GM23338 (cell line): ENCODE data around the gene GALNT9. TPM values are rescaled to one million over a fixed set of nuclear protein-coding genes. Genes with fewer than 3 reads are reported as not detected.

ENCODE experiments used
- ATAC-seq: fragments of 200-7000 bp; cut with Tn5 transposase; 3 replicates; pipeline ENCODE4 v1.9.1; 2020
- DNase-seq: peaks from one replicate; pipeline ENCODE4 v3.0.0-alpha.2; 2015; ENCODE audit warnings: low spot score
- H2AFZ ChIP-seq: fragments of 200-600 bp; sonication (generic); 2 replicates; pipeline ENCODE4 v1.8.0; 2016; ENCODE audit warnings: antibody characterized with exemption, mild to moderate bottlenecking, moderate library complexity
- H3F3A ChIP-seq: fragments of 200-600 bp; sonication (generic); replicated peaks from 2 replicates; pipeline ENCODE4 v1.8.0; 2017; ENCODE audit warnings: antibody characterized with exemption, mixed run types, low read depth
- H3K27ac ChIP-seq: fragments of 200-600 bp; sonication (generic); 2 replicates; pipeline ENCODE4 v1.6.1; 2016; ENCODE audit warnings: low read depth
- H3K27me3 ChIP-seq: fragments of 200-600 bp; sonication (generic); 2 replicates; pipeline ENCODE4 v1.8.0; 2016; ENCODE audit warnings: mild to moderate bottlenecking, mixed run types, moderate library complexity; ENCODE audit not compliant: insufficient read depth
- H3K36me3 ChIP-seq: fragments of 200-600 bp; sonication (generic); 2 replicates; pipeline ENCODE4 v1.8.0; 2016; ENCODE audit warnings: mild to moderate bottlenecking; ENCODE audit not compliant: insufficient read depth
- H3K4me1 ChIP-seq: fragments of 200-600 bp; sonication (generic); 2 replicates; pipeline ENCODE4 v1.8.0; 2016; ENCODE audit warnings: mild to moderate bottlenecking, moderate library complexity; ENCODE audit not compliant: insufficient read depth
- H3K4me2 ChIP-seq: fragments of 200-600 bp; sonication (generic); 2 replicates; pipeline ENCODE4 v1.7.1; 2017; ENCODE audit warnings: mixed run types
- H3K4me3 ChIP-seq: fragments of 200-600 bp; sonication (generic); 2 replicates; pipeline ENCODE4 v1.6.1; 2016; ENCODE audit warnings: mixed run types
- H3K79me2 ChIP-seq: fragments of 200-600 bp; sonication (generic); replicated peaks from 2 replicates; pipeline ENCODE4 v1.8.0; 2017; ENCODE audit warnings: mild to moderate bottlenecking; ENCODE audit not compliant: insufficient read depth
- H3K9me2 ChIP-seq: fragments of 200-600 bp; sonication (generic); 2 replicates; pipeline ENCODE4 v1.8.0; 2017; ENCODE audit not compliant: insufficient read depth
- H4K20me1 ChIP-seq: fragments of 200-600 bp; sonication (generic); replicated peaks from 2 replicates; pipeline ENCODE4 v1.8.0; 2017; ENCODE audit warnings: mild to moderate bottlenecking; ENCODE audit not compliant: insufficient read depth
- H3K27ac Mint-ChIP-seq: 2 replicates; pipeline ENCODE4 v1.8.0; 2020; ENCODE audit warnings: inconsistent platforms, mild to moderate bottlenecking, moderate library complexity, mixed read lengths
- H3K27me3 Mint-ChIP-seq: 3 replicates; pipeline ENCODE4 v1.8.0; 2022; ENCODE audit warnings: low read depth, mild to moderate bottlenecking, moderate library complexity, mixed read lengths, inconsistent platforms; ENCODE audit not compliant: insufficient read depth, poor library complexity
- H3K36me3 Mint-ChIP-seq: 3 replicates; pipeline ENCODE4 v1.8.0; 2021; ENCODE audit warnings: low read depth, mild to moderate bottlenecking, inconsistent platforms, moderate library complexity, mixed read lengths
- H3K4me1 Mint-ChIP-seq: 3 replicates; pipeline ENCODE4 v1.8.0; 2020; ENCODE audit warnings: mild to moderate bottlenecking, inconsistent platforms, mixed read lengths
- H3K4me3 Mint-ChIP-seq: 3 replicates; pipeline ENCODE4 v1.8.0; 2021; ENCODE audit warnings: moderate library complexity, mild to moderate bottlenecking, inconsistent platforms, mixed read lengths
- H3K9me3 Mint-ChIP-seq: 3 replicates; pipeline ENCODE4 v1.8.0; 2020; ENCODE audit warnings: moderate library complexity, mild to moderate bottlenecking, inconsistent platforms, mixed read lengths
- CTCF ChIP-seq, 2 experiments: fragments of 200-600 bp in 1 of 2; sonication (generic) in 1 of 2; conservative IDR thresholded peaks; 2 replicates each; pipeline versions ENCODE4 v1.5.1 to v1.6.1; 2016 to 2017; ENCODE audit warnings: antibody characterized with exemption in 2 of 2, low read depth in 2 of 2, mild to moderate bottlenecking in 2 of 2, moderate library complexity in 1 of 2
- ETS1 ChIP-seq: IDR thresholded peaks from 2 replicates; pipeline ENCODE4 v1.6.1; 2016; ENCODE audit warnings: antibody characterized with exemption
- EZH2phosphoT487 ChIP-seq: fragments of 200-600 bp; sonication (generic); IDR thresholded peaks from one replicate; pipeline ENCODE4 v1.8.1; 2018; ENCODE audit warnings: antibody characterized with exemption; ENCODE audit not compliant: unreplicated experiment
- JUNB ChIP-seq: IDR thresholded peaks from one replicate; pipeline ENCODE4 v1.6.1; 2016; ENCODE audit warnings: antibody characterized with exemption; ENCODE audit not compliant: unreplicated experiment
- NANOG ChIP-seq: IDR thresholded peaks from 2 replicates; pipeline ENCODE4 v1.6.1; 2016; ENCODE audit warnings: antibody characterized with exemption, borderline replicate concordance
- POLR2AphosphoS5 ChIP-seq: IDR thresholded peaks from 2 replicates; pipeline ENCODE4 v1.6.1; 2016; ENCODE audit warnings: antibody characterized with exemption, low read depth
- REST ChIP-seq: IDR thresholded peaks from one replicate; pipeline ENCODE4 v1.6.1; 2018; ENCODE audit warnings: antibody characterized with exemption; ENCODE audit not compliant: unreplicated experiment
- ZNF331 ChIP-seq: fragments of 250-450 bp; sonication (Bioruptor Pico); IDR thresholded peaks from 2 replicates; pipeline ENCODE4 v1.5.0; 2020; ENCODE audit warnings: low read depth, mild to moderate bottlenecking, moderate library complexity
- ZNF462 ChIP-seq: fragments of 250-450 bp; sonication (Bioruptor Pico); IDR thresholded peaks from 2 replicates; pipeline ENCODE4 v1.5.0; 2020; ENCODE audit warnings: mild to moderate bottlenecking, moderate library complexity
- polyA plus RNA-seq: library from polyadenylated mRNA; unstranded; fragments of >200 nt; fragmentation: Nextera tagmentation; extraction: Ambion mirVana; gene quantifications from 2 replicates; pipeline ENCODE4 v1.2.1, GENCODE V29; 2016
- total RNA-seq: library from RNA; depleted of rRNA; stranded (reverse); fragments of >200 nt; shearing (Covaris generic); gene quantifications from 2 replicates; pipeline ENCODE4 v1.2.3, GENCODE V29; 2014

Gene GALNT9
- total and polyA plus RNA-seq, 2 experiments from 2014 or later = 0.81 to 2.5 TPM

- no peak for TF ChIP-seq EZH2phosphoT487
- no peak for TF ChIP-seq CTCF (conservative IDR thresholded peaks at IDR 0.05; ENCODE audit: low read depth in 2 of 2)
- TF ChIP-seq REST = no peak
Observed at GRCh38 chr12:132353811-132354210, 24.4 kb upstream of the GALNT9 start (continued).

- H3K27ac ChIP-seq = no peak overlapping the region
- no peak overlapping the region for H2AFZ ChIP-seq
- H3K4me3 Mint-ChIP-seq = no peak overlapping the region
- DNase-seq (peak; percentile 53), ATAC-seq (peak; percentile 77)
- peaks cover 35% of the 10 kb centered on the region for H3K27me3 Mint-ChIP-seq
- no peaks in the 10 kb centered on the region for H3K36me3 ChIP-seq
- H3K27ac Mint-ChIP-seq = no peak overlapping the region
- H3K4me2 ChIP-seq = no peak overlapping the region
- H3K36me3 Mint-ChIP-seq = peaks cover 3% of the 10 kb centered on the region; the same call in 2 of the 3 replicates
- H3K4me1 ChIP-seq = no peaks in the 10 kb centered on the region
- no peaks in the 10 kb centered on the region for H3F3A ChIP-seq
- no peaks in the 10 kb centered on the region for H3K9me2 ChIP-seq
- no peaks in the 10 kb centered on the region for H3K27me3 ChIP-seq
- H4K20me1 ChIP-seq = no peaks in the 10 kb centered on the region; the same call in 1 of the 2 replicates
- H3K4me3 ChIP-seq = no peak overlapping the region
- H3K79me2 ChIP-seq = no peaks in the 10 kb centered on the region
- H3K4me1 Mint-ChIP-seq = peaks cover 12% of the 10 kb centered on the region; the same call in 2 of the 3 replicates
- H3K9me3 Mint-ChIP-seq = peaks cover 9% of the 10 kb centered on the region; the same call in 2 of the 3 replicates
- TF ChIP-seq JUNB (no peak), NANOG (no peak), ZNF462 (CRISPR knock-in tag) (no peak), ZNF331 (no peak), POLR2AphosphoS5 (no peak), ETS1 (no peak)
Observed at GRCh38 chr12:132352896-132353800, 23.8 kb upstream of the GALNT9 start.
